A204.1 (cell line): Measurements from ENCODE around the gene DGLUCY.
"Not testable (repeated sequence)": the region's sequence is repeated elsewhere in the genome, so short reads cannot be mapped to it uniquely, and the experiment has no call there.

Source experiments
- FAIRE-seq: peaks from 2 replicates; lab custom pipeline; 2012; peaks lifted over from hg19 to GRCh38; lab: Jason Lieb, UNC

Gene DGLUCY, protein sequence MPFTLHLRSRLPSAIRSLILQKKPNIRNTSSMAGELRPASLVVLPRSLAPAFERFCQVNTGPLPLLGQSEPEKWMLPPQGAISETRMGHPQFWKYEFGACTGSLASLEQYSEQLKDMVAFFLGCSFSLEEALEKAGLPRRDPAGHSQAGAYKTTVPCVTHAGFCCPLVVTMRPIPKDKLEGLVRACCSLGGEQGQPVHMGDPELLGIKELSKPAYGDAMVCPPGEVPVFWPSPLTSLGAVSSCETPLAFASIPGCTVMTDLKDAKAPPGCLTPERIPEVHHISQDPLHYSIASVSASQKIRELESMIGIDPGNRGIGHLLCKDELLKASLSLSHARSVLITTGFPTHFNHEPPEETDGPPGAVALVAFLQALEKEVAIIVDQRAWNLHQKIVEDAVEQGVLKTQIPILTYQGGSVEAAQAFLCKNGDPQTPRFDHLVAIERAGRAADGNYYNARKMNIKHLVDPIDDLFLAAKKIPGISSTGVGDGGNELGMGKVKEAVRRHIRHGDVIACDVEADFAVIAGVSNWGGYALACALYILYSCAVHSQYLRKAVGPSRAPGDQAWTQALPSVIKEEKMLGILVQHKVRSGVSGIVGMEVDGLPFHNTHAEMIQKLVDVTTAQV

GRCh38 chr14:91113829-91114078, at the start of gene DGLUCY:
TSS of gene DGLUCY (plus strand) at chr14:91114073. CDS start at chr14:91160295, 46,222 bp downstream.
- no peak for FAIRE-seq

DNA sequence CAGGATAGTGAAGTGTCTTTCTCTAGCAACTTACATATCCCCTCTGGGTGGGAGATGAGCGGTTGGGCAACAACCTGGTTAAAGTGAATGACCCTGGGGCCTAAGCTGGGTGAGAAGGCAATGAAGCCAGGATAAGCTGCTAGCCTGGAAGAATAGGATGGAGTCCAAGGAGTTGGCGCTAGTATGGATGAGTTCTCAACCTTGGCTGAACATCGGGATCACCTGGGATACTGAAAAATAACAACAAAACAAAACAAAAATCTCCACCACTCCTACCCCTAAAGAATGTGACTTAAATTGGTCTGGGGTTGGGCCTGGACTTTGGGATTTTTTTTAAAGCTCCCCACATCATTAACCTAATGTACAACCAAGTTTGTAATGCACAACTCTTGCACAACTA, 48.6 kb upstream of the DGLUCY start:
- FAIRE-seq: no peak

DNA sequence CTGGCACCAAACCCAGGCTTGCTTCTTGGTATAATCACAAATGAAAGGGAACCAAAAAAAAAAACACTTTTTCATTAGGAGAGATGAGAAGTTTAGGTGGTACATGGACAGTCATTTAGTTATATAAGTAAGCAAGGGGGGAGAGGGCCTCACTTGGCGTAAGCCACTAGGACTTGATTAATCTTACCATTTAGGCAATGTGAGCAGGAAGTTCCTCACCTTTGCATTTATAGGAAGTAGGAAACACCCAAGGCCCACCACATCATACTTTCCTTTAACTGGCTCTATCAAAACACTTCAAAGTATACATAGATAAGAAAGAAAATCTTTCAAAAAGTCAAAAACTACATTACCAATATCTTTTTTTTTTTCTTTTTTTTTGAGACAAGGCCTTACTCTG, 46.7 kb upstream of the DGLUCY start:
- no peak for FAIRE-seq

- no peak for FAIRE-seq
Observed at GRCh38 chr14:91068642-91069041, 45.2 kb upstream of the DGLUCY start.

- no peak for FAIRE-seq
Observed at GRCh38 chr14:91070572-91070971, 43.3 kb upstream of the DGLUCY start.

DNA sequence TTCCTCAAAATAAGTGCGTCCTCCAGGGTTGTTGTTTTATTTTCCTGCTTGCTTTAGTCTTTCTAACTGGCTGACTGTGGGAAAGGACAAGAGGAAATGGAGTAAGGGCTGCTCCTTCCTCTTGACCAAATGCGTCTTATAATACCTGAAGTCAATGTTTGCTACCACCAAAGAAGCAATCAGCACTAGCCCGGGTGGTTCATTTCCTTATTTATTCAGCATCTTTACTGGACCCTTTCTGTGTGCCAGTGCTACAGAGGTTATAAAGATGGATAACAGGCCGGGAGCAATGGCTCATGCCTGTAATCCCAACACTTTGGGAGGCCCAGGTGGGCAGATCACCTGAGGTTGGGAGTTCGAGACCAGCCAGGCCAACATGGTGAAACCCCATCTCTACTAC, 38.3 kb upstream of the DGLUCY start:
- no peak for FAIRE-seq

DNA sequence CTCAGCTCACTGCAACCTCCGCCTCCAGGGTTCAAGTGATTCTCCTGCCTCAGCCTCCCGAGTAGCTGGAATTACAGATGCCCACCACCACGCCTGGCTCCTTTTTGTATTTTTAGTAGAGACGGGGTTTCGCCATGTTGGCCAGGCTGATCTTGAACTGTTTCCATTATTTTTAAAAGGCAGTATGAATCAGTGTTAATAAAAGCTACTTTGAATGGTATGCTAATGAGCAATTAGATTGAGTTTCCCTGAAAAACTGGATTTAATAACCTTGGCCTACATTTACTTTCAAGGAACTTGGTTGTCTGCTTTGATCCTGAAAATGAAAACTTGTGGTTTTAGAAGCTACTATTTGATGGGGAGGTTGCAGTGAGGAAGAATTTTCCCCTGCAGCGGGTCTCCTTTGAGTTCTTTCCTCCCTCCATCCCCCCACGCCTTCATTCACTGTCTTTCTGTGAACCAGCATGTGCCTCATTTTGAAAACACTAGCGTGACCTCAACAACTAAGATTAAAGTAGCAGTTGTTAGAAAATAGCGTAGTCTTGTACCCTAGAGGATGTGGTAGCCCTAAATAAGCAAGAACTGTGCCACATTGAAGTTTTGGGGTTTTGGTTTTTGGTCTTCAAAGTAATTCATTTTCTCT, 35.7 kb upstream of the DGLUCY start:
- no peak for FAIRE-seq

DNA sequence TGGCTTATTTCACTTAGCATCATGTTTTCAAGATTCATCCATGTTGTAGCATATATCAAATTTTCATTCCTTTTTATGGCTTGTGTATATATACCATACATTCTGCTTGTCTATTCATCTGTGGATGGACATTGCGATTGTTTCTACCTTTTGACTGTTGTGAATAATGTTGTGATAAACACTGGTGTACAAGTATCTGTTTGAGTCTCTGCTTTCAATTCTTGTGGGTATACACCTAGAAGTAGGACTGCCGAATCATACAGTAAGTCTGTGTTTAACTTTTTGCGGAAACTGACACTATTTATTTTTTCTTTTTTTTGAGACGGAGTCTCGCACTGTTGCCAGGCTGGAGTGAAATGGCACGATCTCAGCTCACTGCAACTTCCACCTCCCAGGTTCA, 33.8 kb upstream of the DGLUCY start:
- FAIRE-seq: no peak

GRCh38 chr14:91082282-91082681, 31.6 kb upstream of the DGLUCY start:
- no peak for FAIRE-seq

DNA sequence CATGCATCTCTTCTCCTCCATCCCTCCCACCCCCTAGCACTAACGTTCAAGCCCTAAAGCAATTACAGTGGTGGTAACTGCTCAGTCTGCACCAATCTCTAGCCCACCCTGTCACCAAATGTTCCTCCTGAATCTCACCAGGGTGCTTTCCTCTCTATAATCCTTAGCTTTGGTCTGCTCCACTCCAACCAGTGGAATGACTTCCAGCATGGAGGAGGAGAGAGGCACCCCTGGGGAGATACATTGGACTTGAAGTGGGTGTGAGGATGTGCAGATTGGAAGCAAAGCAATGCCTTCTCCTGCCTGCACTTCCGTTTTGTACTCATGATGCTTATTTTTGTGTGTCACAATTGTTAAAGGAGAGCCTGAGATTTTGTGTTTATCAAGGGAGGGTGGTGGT, 29.4 kb upstream of the DGLUCY start:
- FAIRE-seq: no peak

DNA sequence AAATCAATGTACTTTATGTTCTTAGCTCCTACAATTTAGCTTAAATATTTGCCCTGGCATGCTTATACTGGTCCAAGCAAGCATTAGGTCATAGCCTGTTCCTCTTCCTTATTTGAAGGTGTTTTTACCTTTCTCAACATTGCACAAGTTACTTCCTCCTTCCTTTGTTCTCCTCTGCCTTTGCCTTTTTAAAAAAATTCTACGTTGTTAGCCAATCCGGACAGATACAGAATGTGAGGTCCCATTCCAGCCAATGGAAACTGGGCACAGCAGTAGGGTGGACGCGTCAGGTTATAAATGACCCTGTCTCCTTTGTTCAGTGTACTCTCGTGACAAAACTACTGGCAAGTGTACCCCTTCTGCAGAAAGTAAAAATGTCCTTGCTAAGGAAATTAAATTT, 26.4 kb upstream of the DGLUCY start:
- not testable (repeated sequence) for FAIRE-seq

GRCh38 chr14:91088585-91089235, 25.2 kb upstream of the DGLUCY start:
- FAIRE-seq: no peak

DNA sequence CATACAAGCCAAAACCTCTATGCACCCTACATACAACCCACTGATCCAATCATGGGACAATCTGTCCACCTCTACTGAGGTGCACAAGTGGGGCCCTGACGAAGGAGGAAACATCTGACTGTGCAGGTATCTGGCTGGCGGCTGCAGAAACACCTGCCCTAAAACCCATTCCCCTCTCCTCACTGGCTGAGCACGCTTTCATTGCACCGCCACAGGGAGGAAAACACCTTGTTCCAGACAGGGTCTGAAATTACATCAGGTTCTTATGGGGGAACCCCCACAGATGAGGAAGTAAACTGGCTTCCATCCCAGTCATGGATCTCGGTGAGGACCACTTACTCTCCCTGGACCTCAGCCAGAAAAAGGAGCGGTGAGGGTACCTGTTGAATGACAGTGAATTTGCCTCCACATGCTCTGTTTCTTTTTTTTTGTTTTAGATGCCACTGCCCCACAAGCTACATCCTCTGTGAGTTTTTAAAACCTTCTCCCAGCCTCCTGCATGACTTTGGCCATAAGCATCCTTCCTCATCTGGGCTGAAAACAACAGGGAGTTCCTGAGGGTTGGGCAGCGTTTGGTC, 23.8 kb upstream of the DGLUCY start:
- FAIRE-seq: no peak

GRCh38 chr14:91090743-91091142, 23.1 kb upstream of the DGLUCY start:
- no peak for FAIRE-seq

DNA sequence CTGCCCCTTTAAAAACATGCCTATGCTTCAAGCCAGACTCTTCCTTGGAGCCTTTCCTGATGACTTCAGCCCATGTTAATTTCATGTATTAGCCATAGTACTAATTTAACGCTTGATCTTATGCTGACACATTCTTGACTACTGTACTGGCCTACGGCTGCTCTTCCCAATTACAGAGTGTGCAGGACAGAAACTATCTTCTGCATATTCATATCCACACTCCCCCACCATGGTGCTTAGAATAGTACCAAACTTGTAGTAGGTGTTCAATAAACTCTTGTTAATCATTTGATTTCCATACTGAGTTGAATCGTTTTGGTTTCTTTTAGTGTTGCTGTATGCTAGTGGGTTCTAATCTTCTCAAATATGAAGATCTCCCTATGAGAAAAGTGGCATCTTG, 21.8 kb upstream of the DGLUCY start:
- no peak for FAIRE-seq

- FAIRE-seq: not testable (repeated sequence)
Observed at GRCh38 chr14:91093743-91094472, 20.0 kb upstream of the DGLUCY start.

GRCh38 chr14:91094772-91095171, 19.1 kb upstream of the DGLUCY start:
- no peak for FAIRE-seq

DNA sequence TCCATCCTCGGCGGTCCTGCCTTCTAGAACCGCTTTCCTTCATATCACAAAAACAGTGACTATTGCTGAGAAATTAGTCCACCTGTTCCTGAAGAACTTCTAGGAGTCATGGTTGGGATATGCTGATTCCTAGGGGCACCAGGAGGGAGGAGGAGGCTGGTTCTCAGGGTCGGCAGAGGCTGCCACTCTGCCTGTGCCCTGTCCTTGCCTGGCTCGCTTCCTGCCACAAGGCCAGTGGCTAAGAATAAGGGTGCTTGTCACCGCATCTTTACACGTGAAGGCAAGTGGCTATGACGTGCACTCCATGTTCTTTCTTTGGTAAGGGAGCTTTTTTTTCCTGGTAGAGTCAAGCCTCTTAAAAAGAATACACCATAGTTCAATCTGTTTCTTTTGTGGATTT, 18.7 kb upstream of the DGLUCY start:
- no peak for FAIRE-seq

GRCh38 chr14:91097657-91098056, 16.2 kb upstream of the DGLUCY start:
- FAIRE-seq: not testable (repeated sequence)

GRCh38 chr14:91098591-91098990, 15.3 kb upstream of the DGLUCY start:
- FAIRE-seq: no peak

- FAIRE-seq: no peak
Observed at GRCh38 chr14:91100102-91100501, 13.8 kb upstream of the DGLUCY start.

GRCh38 chr14:91103116-91103515, 10.8 kb upstream of the DGLUCY start:
- FAIRE-seq: no peak
